NCI-H1105 treated with DMSO at 0.1 percent for 48 hours (cell line): Measurements from ENCODE around the gene DCLK3.
A peak's percentile ranks its signal among the peaks of the same experiment; 100 is the strongest.

ENCODE experiments used
- DNase-seq: peaks from one replicate; lab custom pipeline; 2025; lab: John Stamatoyannopoulos, UW

The DCLK3 gene

DNA sequence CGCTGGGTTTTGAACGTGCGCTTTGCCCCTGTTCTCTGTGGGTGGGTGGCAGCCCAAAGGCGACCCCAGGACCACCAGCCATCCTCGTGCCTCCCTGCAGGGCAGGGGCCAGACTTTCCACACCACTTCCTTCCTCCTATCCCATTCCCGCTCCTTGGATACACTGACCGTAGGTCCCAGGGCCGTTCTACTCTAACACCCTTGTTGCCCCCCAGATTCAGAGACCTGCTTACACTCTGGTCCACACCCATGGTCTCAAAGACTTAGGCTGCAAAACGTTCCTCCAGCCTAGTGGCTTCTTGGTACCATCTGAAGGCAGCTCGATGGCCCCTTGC lies 318 bp upstream of the DCLK3 start:
- no peak for DNase-seq

DNA sequence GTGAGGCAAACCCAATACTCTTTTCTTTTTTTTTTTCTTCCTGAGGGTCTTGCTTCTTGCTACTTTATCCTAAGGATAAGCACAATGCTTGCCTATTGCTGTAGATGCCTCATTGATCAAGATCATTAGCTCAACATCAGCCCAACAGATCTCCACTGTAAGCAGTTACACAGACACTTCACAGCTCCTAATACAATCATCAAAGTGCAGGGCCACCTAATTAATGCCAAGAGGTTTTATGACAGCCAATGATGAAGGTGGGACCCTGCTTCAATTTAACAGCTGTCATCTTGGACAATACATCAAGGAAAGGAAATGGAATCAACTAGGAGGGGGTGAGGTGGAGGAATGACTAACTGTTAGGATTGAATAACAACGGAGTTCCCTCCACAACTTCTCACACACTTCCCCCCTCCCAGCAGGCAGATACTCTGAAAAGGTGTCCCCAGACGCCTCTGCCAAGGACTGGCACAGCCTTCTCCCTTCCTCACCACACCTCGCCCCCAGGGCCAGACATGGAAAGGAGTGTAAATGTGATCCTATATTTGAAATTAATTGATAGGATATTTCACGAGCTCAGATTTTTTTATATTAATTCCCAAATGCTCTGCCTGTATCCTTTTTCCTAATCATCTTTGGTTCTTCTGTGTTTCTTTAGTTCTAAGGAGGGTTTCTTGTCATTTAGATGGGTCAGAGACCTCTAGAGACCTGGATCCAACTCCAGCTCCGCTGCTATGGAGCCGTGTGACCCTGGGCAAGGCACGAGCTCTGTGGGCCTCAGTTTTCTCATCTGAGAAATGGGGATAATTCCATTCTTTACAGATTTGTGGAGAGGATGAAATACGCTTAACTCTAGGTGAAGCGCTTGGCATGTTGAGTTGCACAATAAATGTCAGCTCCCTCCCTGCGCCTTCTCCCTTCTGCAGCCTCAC lies 1.2 kb downstream of the DCLK3 start:
- DNase-seq = no peak

DNA sequence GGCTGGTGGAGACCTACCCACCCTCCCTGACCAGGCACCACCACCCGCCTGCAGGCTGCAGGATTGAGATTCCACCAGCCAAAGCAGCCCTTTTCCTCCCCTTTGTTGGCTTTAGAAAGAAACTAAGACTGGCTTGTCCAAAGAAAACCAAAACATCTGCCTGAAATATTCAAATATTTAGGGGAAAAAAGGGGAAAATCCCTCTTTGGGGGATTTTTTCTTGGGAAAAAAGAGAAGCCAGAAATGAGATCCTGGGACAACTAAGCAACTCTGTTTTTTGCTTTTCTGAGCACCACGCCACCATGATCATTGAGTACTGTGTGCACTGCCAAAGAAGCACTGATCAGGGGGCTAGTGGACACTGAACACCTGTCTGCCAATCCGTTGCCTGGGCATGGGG lies 2.6 kb downstream of the DCLK3 start:
- no peak for DNase-seq

DNA sequence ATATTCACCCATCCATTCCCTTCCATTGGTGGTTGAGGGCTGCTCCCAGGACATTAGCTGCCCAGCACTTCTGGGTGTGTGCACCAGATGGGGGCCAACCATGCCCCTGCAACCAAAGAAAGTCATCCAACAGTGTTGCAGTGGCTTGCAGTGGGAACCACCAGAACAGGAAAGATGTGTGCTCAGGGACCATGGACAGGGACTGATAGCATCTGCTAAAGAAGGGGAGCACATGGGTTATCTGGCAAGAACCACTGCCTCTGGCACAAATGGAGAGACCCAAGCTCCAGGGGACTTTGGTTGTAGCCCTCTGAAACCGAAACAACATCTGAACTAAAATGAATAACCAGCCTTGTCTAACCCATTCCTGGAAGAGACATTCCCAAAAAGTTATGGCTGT lies 8.1 kb downstream of the DCLK3 start:
- DNase-seq = no peak

DNA sequence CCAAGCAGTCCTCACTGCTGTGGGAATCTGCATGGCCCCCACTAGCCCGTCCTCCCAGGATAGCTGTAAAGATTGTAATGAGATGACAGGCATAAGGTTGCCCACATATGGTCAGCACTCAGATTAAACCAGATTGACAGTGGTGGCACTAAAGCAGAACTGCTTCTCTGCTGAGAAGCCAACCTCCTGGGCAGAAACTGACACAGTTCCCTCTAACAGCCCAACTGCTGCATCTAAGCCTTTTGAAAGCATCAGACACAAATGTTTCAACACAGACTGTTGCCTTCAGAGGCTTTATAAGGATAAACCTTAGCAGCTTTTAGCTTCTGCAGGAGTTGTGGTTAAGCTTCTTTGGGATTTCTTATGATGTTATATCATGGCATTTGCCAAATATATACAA lies 13.0 kb downstream of the DCLK3 start:
- DNase-seq = no peak

DNA sequence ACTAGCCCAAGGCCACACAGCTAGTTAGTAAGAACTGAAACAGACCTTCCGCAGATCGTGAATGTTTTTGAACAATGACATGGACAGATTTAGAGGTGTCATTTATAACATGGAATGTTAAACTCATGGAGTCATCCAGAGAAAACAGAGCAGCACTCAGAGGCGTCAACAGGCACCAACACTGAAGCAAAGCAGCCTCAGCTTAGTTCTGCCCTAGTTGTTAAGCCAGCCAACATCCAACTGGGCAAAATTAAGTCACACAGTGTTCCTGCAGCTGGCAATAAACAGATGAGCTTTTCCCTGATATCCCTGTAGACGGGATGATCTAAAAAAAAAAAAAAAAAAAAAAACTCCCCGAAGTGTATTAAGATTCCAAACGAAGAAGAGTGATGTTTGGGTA lies 13.6 kb downstream of the DCLK3 start:
- DNase-seq = no peak

DNA sequence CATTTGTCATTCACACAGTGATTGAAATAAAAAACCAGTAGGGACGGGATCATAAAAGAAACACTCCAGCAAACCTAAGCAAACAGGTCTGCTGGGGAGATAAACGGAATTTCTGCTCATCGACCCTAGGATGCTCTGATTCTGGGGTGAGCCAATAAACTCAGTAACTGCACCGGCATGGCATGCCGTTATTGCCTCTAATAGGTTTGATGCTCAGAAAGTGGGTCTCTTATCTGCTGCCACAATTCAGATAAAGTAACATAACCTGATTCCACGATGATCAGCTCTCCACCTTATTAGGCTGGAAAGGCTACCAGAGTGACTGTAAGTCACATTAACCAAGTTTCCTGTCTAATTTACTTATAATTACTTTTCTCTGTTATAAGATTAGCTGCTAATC lies 19.6 kb downstream of the DCLK3 start:
- no peak for DNase-seq

DNA sequence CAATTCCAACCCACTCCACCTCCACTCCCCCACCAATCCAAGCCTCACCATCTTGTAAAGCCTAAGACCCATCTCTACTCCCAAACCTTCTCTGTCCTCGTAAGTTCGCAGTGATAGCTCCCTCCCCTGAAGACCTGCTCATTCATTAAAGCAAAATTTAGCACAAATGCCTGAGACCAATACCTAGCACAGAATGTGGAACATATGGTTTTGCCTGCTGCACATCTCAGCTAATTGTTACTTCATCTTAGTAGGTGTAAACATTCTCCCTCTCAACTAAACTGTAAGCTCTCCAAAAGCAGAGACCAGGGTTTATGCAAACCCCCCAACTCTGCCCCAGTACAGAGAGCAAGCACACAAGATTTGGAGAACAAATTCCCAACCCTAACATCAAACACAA lies 20.5 kb downstream of the DCLK3 start:
- no peak for DNase-seq

DNA sequence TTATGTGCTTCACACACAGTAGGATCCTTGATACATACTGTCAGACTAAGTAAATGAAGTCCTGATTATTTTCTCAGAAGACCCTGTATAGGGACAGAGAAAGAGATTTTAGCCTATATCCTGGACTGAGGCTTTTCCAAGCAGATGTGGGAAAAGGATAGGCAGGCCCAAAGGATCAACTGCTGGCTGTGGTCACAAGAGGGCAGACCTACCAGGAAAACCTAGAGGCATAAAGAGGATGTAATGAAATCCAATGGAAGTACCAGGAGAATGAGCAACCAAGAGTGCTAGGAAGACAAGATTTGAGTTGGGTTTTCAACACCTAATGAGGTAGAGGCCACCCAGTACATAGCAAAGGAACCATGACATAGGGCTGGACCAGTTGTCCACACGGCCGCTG lies 23.1 kb downstream of the DCLK3 start:
- no peak for DNase-seq

DNA sequence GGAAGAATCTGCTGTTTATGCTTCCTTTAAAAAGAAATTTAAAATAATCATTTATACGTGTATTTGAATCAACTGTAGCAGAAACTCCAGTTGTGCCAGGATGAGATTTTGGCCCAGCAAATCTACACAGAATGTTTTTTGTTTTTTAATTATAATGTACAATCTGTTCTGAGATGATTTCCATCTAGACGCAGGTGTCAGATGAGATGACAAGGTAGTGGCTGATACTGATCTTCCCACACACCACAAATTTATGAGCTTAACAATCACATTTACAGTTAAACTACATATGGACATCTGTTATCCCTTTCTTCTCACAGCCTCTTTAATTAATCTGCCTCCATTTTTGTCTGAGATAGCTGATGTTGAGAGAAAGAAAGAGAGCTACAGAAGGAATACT lies 23.6 kb downstream of the DCLK3 start:
- DNase-seq = no peak

DNA sequence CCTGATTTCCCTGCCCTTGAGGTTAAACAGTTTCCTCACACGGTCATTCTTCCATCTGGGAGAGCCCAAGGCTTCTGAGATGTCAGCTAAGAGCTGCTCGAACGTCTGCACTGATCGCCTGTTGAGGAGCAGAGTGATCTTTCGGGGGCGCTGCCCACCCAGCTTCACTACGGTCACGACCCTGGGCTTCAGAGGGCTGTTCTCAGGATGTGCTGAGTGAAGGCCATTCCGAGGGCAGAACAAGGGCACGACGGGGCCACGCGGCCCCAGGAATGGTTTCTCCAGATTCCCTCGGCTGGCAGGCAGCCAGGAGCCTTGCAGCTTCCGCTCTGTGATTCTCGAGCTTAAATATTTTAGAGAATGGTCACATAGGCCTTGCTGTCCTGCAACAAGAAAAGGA lies 25.7 kb downstream of the DCLK3 start:
- DNase-seq = no peak

DNA sequence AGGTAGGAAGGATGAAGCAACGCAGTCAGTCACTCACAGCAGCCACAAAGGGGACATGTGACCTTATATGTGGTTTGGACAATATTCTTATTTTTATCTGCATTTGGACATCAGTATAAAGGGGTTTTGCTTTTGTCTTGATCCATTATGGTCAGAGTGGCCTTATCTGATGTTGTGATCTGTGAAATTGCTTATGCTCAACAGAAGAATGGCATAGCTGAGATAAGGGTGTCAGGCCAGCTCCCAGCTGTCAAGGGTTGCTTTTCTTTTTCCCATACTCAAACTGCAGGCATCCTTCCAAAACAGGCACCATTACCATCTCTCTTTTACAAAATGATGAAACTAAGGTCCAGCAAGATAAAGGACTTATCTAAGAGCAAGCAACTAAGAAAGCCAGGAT lies 28.1 kb downstream of the DCLK3 start:
- DNase-seq = no peak

DNA sequence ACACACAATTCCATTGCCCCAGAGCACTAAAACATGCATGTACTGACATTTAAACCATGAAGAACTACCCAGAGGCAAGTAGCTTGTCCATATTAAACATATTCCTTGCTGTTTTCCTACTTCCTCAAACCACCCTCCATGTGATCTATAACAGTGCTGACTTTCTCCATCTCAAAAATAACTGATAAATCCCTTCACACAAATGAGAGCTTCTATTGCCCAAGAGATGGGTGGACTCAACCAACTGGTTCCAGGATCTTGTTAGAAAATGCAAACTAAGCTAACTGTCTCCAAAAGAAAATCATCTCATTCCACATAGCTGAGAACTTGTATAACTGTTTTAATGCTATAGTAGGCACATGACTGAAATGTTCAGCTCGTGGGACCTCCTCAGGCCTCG lies 29.6 kb downstream of the DCLK3 start:
- DNase-seq = no peak

DNA sequence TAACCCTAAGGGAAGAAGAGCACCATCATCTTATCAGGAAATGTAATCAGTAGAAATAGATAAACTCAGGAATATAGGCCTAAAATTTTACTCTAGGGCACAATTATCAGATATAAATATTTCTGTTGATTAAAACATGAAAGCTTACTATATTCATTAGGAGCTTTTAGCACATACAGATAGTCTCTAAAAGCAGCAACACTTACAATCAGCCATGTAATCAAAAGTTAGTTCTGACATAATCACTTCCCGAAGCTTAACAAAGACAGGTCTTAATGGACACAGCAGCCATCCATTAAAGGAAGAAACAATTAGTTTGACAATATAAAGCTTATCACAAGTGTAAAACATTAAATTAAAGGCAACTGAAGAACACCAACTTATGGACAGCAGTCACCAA lies 30.6 kb downstream of the DCLK3 start:
- DNase-seq = no peak

DNA sequence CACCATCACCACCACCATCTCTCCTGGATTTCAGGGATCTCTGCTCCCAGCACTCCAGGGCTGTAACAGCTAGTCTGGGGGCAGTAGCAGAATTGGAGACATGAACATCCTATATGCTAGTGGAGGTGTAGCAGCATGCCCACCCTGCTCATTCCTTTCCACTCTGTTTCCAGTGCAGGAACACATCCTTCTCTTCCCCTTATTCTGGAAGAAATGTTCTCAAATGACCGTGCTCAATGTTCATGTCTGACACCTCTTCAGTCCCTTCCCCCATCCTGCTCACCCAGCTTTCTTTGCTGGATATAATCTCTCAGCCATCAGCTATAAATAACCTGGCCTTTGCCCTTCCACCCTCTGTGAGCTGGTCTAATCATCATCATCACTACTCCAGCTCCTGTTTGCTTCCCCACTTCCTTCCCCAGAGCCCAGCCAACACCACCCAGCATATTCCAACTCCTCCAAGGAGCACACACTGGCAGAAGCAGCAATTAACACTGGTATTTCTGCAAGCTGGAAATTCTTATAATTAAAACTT lies 31.1 kb downstream of the DCLK3 start:
- DNase-seq = no peak

DNA sequence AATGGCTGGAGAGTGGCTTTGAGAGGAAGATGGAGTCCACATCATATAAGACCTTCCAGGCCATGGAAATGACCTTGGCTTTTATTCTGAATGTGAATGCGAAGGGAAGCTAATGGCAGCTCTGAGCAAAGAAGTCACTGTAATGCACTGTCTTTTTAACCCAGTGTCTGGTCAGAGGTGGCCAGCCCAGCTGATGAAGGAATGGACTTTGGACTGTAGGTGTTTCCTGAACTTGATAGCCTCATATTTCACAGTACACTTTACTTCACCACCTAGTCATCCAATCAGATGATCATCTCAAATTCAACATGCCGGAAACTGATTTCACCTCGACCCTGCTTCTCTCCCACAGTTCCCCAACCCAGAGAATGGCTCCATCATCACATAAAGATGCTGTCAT lies 33.4 kb downstream of the DCLK3 start:
- no peak for DNase-seq

DNA sequence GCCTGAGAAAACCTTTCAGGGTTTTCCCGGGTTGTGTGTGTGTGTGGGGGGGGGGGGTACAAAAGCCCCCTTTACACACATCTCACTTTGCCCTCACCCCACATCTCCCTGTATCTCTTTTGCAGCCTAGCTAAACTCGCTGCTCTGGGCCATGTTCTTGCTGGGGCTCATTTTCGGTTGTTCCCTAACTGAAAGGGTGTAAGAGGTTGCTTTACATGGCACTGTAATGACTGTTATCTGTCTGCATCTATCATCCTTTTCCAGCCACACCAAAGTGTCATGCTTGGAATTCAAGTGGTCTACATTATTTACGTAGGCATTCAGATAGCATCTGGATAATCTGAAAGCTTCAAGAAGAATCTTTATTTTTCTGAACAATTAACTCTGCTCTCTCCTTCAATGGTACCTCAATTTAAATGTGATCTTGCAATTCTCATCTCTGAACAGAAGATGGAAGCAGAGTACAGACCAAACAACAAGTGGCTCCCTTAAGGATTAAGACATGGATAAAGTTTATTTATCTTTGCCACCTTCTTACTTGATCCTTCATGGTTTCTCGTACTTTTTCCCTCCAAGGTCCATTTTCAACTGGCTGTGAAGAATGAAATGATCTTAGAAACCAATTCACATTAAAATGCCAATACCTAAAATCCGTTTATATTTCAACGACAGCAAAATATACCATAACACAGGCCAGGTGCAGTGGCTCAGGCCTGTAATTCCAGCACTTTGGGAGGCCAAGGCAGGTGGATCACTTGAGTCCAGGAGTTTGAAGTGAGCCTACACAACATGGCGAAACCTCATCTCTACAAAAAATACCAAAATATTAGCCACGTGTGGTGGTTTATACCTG lies 34.9 kb downstream of the DCLK3 start:
- DNase-seq = peak; percentile 18

DNA sequence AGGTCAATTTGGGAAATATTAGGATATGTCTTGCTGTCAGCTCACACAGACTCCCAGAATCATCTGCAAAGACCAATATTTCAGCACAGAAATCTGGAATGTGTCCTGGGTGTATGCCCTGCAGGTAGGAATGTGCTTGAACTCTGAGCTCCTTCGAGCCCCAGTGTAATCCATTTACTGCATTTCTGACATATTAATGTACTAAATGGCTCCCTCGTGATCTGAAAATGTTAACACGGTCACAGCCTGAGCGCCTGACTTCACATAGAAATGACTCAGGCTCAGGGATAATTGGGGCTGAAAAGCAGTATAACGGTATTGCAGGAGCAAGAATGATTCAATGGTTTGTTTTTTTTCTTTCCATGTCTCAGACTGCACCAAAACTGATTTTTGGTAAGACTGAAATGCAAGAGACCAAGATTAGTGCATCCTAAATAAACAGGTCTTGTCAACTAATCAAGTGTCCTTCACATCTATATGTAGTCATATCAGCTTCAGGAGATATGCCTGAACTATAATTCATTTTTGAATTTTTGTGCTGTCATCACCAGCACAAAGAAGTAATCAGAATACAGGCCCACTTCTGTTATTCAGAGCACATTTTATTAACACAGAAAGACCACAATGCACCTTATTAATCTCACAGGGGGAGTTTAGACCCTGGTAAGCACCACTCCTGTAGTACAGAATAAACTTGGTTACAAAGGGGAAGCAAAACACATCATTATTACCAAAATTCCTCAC lies 49.8 kb downstream of the DCLK3 start:
- no peak for DNase-seq

DNA sequence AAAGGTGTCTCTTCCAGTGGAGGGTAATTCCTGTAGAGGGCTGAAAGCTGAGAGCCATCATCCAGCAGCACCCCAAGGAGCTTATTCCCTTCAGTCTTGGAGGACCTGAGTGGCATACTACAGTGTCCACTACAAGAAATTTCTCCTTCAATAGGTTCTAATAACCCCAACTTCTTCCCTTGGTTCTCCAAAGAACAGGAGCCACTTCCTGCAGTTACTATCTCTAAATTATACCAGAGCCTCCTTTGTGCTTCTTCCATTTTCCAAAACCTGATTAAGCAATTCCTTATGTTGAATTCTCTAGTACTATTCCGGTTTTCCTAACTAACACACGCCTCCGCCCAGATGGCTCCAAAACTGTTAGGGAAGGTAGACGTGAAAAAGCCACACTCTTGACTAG lies 50.4 kb downstream of the DCLK3 start:
- no peak for DNase-seq

DNA sequence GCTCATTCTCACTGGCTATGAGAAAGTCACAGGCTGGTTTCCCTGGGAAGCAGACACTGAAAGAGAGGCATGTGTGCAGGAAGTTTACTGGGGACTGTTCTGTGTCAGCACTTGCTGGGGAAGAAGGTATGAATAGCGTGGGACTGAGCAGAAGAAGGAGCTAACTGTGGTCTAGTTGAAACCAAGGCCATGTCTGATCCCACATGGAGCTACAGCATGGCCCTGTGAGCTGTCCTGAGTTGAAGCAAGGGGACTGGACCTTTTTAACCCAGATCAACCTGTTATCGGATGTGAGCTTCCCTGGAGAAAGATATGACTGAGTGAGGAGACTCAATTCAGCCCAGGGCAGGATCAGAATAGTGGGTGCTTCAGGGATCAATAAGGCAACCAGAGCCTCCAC lies 53.7 kb downstream of the DCLK3 start:
- no peak for DNase-seq

DNA sequence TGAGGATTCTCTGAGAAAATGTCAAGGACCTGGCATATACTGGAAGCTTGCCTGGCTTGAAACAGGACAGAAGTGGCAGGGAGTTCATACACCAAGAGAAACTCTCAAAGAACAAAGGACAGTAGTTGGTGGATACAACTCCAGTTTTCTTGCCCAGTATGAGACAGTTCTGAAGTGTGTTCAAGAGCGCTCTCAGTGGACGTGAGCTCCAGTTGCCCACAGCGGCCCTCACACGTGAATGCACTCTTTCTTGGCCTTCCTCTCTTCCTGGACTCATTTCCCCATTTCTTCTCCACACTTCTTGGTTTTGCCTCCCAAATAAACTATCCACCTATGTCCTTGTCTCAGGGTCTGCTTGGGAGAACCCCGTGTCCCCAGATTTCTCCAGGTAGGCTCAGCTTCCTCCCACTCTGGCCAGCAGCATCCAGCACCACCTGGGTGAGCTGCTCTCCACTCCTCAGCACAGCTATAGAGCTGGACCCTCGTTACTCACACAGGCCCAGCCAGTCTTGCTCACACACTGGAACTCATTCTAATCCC lies 54.5 kb downstream of the DCLK3 start:
- DNase-seq = no peak

DNA sequence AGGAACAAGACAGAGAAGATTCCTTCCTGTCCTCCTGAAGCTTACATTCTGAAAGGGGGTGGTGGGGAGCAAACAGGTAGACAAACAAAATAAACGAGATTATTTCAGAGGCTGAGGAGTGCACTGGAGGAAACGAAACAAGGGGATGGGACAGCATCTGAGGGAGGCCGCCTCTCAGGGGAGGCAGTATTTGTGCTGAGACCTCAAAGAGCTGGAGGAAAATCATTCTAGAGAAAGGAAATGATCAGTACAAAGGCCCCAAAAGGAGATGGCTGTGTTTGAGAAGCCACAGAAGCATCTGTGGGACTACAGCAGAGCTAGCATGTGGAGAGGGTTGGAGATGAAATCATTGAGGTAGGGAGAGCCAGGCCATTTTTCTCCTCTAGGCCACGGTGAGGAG lies 55.1 kb downstream of the DCLK3 start:
- no peak for DNase-seq
